ENCODE measurements around the gene MAP3K15.

The MAP3K15 gene

DNA sequence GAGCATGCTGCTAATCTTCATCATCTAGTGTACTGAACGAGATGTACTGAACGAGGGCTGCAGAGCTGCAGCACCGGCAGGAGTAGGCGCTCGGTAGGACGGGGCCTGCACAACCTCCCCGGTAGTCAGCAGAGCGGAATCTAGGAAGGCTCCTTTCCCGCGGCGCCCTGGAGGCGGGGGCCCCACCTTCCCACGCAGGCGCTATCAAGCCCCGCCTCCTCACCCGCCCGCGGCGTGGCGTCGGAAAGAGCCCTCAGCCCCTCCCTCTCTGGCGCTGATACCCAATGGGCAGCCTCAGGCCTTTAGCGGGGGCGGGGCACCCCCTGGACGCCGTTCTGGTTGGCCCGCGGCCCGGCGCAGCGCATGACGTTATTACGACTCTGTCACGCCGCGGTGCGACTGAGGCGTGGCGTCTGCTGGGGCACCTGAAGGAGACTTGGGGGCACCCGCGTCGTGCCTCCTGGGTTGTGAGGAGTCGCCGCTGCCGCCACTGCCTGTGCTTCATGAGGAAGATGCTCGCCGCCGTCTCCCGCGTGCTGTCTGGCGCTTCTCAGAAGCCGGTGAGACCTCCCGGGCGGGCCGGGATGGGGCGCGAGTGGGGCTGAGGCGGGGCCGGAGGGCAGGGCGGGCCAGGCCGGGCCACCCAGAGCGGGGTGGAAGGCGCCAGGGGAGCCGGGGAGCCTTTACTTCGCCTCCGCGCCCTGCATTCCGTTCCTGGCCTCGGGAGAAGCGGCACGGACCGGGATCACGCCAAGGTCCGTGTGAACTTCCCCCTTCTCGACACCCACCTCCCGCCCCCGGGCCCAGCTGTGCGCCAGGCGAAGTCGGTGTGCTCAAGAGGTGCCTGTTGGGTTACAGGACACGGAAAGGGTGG lies 171.5 kb downstream of the MAP3K15 start, which contains the start of gene PDHA1:
PDHA1 (plus strand) TSS at position 393 of the 874 bp plus-strand sequence; CDS start at position 504, 111 bp downstream.
- TF ChIP-seq POLR2AphosphoS5 (IDR thresholded peaks at IDR 0.05; ENCODE audit: low read depth, low read length): 0 out of 2 replicates have a peak, but pooled peaks have one; percentile 40
- TF ChIP-seq POLR2A (IDR thresholded peaks at IDR 0.05; ENCODE audit: low read depth, low read length): no peak
- no peak for TF ChIP-seq PAX5 (IDR thresholded peaks at IDR 0.05; ENCODE audit: insufficient read depth, low read length, severe bottlenecking)
- TF ChIP-seq SPI1 (IDR thresholded peaks at IDR 0.05; ENCODE audit: low read depth, low read length): no peak
- 0 out of 2 replicates have a peak, but pooled peaks have one; percentile 18 for TF ChIP-seq TAF1 (IDR thresholded peaks at IDR 0.05; ENCODE audit: low read depth, low read length)
- no peak for TF ChIP-seq POU2F2 (IDR thresholded peaks at IDR 0.05; ENCODE audit: low read depth, low read length)
- DNase-seq (ENCODE audit: insufficient read length, low spot score): peak; percentile 73
- peak; percentile 99 for FAIRE-seq

GRCh38 chrX:19343085-19343534 lies 172.2 kb downstream of the MAP3K15 start:
- FAIRE-seq (peak; percentile 5), DNase-seq (ENCODE audit: insufficient read length, low spot score) (no peak)
- TF ChIP-seq TAF1 (IDR thresholded peaks at IDR 0.05; ENCODE audit: low read depth, low read length) (no peak), PAX5 (IDR thresholded peaks at IDR 0.05; ENCODE audit: insufficient read depth, low read length, severe bottlenecking) (no peak), POLR2AphosphoS5 (IDR thresholded peaks at IDR 0.05; ENCODE audit: low read depth, low read length) (no peak), POLR2A (IDR thresholded peaks at IDR 0.05; ENCODE audit: low read depth, low read length) (no peak), POU2F2 (IDR thresholded peaks at IDR 0.05; ENCODE audit: low read depth, low read length) (no peak), SPI1 (IDR thresholded peaks at IDR 0.05; ENCODE audit: low read depth, low read length) (no peak)

DNA sequence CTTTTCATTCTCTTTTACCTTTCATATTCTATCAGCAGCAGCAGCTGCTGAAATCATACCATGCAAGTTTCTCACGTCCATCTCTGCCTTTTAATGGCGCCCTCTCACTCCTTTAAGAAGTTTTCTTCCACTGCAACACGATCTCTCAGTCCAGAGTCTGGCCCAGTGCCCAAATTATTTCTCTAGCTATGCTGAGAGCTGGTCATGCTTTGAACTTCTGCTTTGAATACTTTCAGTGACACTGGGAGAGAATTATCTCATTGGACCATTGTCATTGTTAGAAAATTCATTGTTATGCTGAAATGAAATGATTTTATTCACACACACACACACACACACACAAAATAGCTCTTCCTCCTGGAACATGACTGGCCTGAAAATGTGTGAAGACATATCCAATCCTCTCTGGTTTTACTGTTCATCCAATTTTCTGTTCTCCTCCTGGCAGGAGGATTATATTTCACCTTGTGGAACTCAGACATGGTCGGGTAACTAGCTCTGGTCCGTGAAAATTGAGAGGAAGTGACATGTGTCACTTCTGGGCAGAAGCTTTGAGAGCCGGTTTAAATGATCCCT lies 172.9 kb downstream of the MAP3K15 start:
- no peak for FAIRE-seq
- no peak for TF ChIP-seq POLR2AphosphoS5 (IDR thresholded peaks at IDR 0.05; ENCODE audit: low read depth, low read length)
- TF ChIP-seq POU2F2 (IDR thresholded peaks at IDR 0.05; ENCODE audit: low read depth, low read length): no peak
- TF ChIP-seq POLR2A (IDR thresholded peaks at IDR 0.05; ENCODE audit: low read depth, low read length): no peak
- TF ChIP-seq PAX5 (IDR thresholded peaks at IDR 0.05; ENCODE audit: insufficient read depth, low read length, severe bottlenecking): no peak
- no peak for TF ChIP-seq TAF1 (IDR thresholded peaks at IDR 0.05; ENCODE audit: low read depth, low read length)
- TF ChIP-seq SPI1 (IDR thresholded peaks at IDR 0.05; ENCODE audit: low read depth, low read length): no peak
- no peak for DNase-seq (ENCODE audit: insufficient read length, low spot score)

DNA sequence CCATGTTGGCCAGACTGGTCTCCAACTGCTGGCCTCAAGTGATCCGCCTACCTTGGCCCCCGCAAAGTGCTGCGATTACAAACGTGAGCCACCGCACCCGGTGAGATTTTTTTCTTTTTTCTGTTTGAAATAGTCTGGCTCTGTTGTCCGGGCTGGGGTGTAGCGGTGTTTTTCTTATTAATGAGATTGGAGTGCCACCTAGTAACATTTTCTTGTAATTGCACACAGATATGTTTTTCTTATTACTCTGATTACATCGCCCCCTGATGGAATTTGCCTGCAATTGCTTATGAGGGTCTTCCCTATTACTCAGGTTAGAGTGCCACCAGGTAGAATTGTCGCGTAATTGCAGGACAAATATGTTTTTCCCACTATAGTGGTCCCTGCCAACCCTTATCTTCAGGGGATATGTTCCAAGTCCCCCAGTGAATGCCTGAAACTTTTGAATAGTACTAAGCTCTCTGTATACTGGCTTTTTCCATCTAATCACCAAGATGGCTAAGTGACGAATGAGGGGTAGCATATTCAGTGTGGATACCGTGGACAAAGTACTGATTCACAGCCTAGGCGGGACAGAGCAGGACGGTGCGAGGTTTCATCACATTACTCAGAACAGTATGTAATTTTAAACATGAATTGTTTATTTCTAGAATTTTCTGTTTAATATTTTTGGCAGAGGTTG lies 180.2 kb downstream of the MAP3K15 start:
- TF ChIP-seq PAX5 (IDR thresholded peaks at IDR 0.05; ENCODE audit: insufficient read depth, low read length, severe bottlenecking) (no peak), SPI1 (IDR thresholded peaks at IDR 0.05; ENCODE audit: low read depth, low read length) (no peak), POLR2A (IDR thresholded peaks at IDR 0.05; ENCODE audit: low read depth, low read length) (no peak), POU2F2 (IDR thresholded peaks at IDR 0.05; ENCODE audit: low read depth, low read length) (no peak), TAF1 (IDR thresholded peaks at IDR 0.05; ENCODE audit: low read depth, low read length) (no peak), POLR2AphosphoS5 (IDR thresholded peaks at IDR 0.05; ENCODE audit: low read depth, low read length) (no peak)
- no peak for DNase-seq (ENCODE audit: insufficient read length, low spot score)
- FAIRE-seq: peak; percentile 87

GRCh38 chrX:19332983-19333382 lies 182.3 kb downstream of the MAP3K15 start:
- no peak for FAIRE-seq
- no peak for DNase-seq (ENCODE audit: insufficient read length, low spot score)
- TF ChIP-seq POLR2AphosphoS5 (IDR thresholded peaks at IDR 0.05; ENCODE audit: low read depth, low read length): no peak
- TF ChIP-seq TAF1 (IDR thresholded peaks at IDR 0.05; ENCODE audit: low read depth, low read length): no peak
- no peak for TF ChIP-seq PAX5 (IDR thresholded peaks at IDR 0.05; ENCODE audit: insufficient read depth, low read length, severe bottlenecking)
- TF ChIP-seq POU2F2 (IDR thresholded peaks at IDR 0.05; ENCODE audit: low read depth, low read length): no peak

DNA sequence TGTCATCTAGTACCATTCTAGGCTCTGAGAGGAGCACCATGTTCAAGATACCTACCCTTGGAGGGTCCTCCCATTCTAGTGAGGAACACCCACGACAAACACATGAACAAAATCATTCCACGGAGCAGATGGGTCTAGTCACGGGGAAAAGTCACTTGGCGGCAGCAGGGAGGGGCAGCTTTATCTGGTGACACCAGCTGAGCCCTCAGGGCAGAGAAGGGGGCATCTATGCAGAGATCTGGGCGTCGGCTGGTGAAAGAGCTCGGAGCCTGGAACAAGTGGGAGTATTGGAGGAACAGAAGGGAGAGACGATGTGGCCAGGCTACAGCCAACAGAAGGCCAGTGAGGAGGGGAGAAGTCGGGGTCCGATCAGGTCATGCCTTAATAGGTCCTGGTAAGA lies 183.5 kb downstream of the MAP3K15 start:
- DNase-seq (ENCODE audit: insufficient read length, low spot score) (no peak), FAIRE-seq (no peak)
- TF ChIP-seq TAF1 (IDR thresholded peaks at IDR 0.05; ENCODE audit: low read depth, low read length): no peak
- no peak for TF ChIP-seq POU2F2 (IDR thresholded peaks at IDR 0.05; ENCODE audit: low read depth, low read length)
- no peak for TF ChIP-seq PAX5 (IDR thresholded peaks at IDR 0.05; ENCODE audit: insufficient read depth, low read length, severe bottlenecking)
- no peak for TF ChIP-seq POLR2AphosphoS5 (IDR thresholded peaks at IDR 0.05; ENCODE audit: low read depth, low read length)
- no peak for TF ChIP-seq SPI1 (IDR thresholded peaks at IDR 0.05; ENCODE audit: low read depth, low read length)
- TF ChIP-seq POLR2A (IDR thresholded peaks at IDR 0.05; ENCODE audit: low read depth, low read length): no peak

GRCh38 chrX:19326567-19326966 lies 188.7 kb downstream of the MAP3K15 start:
- FAIRE-seq: no peak
- DNase-seq (ENCODE audit: insufficient read length, low spot score): no peak
- TF ChIP-seq POLR2A (IDR thresholded peaks at IDR 0.05; ENCODE audit: low read depth, low read length) (no peak), TAF1 (IDR thresholded peaks at IDR 0.05; ENCODE audit: low read depth, low read length) (no peak), POU2F2 (IDR thresholded peaks at IDR 0.05; ENCODE audit: low read depth, low read length) (no peak), PAX5 (IDR thresholded peaks at IDR 0.05; ENCODE audit: insufficient read depth, low read length, severe bottlenecking) (no peak), POLR2AphosphoS5 (IDR thresholded peaks at IDR 0.05; ENCODE audit: low read depth, low read length) (no peak), SPI1 (IDR thresholded peaks at IDR 0.05; ENCODE audit: low read depth, low read length) (no peak)
